Renal pelvis (tissue), 4 donors: ENCODE measurements around the gene IQCM. TPM values are rescaled to one million over a fixed set of nuclear protein-coding genes. Genes with fewer than 3 reads are reported as not detected.
"Not testable (repeated sequence)": the region's sequence is repeated elsewhere in the genome, so short reads cannot be mapped to it uniquely, and the experiment has no call there.

Source experiments
- DNase-seq: peaks from one replicate; pipeline ENCODE4 v3.0.0-alpha.2; 2013
- polyA plus RNA-seq, 3 donors: library from polyadenylated mRNA; unstranded; fragments of 120-200 nt; gene quantifications; one replicate each; pipeline ENCODE4 v1.2.1, GENCODE V29; 2013; ENCODE audit not compliant: insufficient read length in 3 of 3

IQCM gene
- polyA plus RNA-seq, 3 donors, result not detected

DNA sequence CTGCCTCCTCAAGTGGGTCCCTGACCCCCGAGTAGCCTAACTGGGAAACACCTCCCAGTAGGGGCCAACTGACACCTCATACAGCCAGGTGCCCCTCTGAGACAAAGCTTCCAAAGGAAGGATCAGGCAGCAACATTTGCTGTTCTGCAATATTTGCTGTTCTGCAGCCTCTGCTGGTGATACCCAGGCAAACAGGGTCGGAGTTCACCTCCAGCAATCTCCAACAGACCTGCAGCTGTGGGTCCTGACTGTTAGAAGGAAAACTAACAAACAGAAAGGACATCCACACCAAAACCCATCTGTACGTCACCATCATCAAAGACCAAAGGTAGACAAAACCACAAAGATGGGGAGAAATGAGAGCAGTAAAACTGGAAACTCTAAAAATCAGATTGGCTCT, 347.0 kb downstream of the IQCM start:
- not testable (repeated sequence) for DNase-seq

DNA sequence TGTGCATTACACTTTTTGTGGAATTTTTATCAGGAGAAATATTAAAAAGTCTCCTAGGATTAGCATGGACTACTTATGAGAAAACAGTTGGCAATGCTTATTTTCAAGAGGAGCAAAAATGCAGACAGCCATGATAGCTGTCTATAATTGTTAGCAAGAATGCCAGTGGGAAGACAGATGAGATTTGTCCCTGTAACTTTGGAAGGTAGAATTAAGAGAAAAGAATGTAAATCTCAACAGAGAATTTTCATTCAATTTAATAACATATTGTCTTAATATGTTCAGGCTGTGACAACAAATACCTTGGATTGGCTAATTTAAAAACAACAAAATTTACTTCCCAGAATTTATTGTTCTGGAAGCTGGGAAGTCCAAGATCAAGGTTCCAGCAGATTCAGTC, 349.2 kb downstream of the IQCM start:
- DNase-seq, result no peak

DNA sequence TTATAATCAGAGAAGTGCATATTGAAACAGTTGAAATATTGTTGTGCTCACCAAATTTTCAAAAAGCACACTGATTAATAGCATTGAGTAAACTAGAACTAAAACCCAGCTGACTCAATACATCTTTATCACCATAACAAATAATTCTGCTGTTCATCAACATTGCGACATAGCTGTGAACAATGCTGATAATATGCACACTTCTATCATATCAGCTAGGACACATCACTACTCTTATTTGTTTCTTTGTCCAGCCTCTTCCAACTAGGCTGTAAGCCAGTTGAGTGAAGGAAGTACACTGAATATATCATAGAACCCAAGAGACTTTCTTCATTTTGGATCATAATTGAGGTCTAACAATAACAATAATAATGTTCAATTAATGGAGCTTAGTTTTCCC, 349.7 kb downstream of the IQCM start:
- no peak for DNase-seq

DNA sequence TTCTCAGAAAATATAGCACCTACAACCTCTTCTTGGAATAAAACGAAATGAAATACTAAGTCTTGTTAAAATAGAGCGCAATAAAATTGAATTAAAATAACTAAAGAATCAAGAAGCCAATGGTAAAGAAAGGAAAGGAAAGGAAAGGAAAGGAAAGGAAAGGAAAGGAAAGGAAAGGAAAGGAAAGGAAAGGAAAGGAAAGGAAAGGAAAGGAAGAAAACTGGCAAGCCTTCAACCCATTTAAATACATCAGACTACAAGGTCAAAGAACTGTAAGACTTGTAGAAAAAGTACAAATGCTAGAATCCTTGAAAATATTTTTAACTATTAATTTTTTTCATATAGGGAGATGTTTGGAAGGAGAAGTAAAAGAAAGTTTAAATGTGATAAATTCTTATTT, 372.1 kb downstream of the IQCM start:
- DNase-seq, result no peak

DNA sequence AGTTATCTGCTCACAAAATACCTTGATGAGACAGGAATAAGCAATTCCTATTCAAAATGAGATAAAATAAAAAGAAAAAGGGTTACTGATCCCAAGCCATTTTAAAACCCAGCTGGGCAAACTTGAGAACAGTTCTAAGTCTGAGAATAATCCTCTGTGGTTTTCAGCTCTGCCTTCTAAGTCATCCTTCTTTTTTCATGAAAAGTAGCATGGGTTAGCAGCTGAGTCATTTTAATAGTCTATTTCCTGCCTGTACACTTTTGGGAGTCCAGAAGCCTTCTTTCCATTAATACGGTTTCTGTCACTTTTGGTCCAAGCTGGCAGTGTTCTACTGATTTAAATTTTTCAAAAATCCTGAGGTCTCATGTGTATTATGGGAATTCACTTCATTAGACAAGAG, 374.3 kb downstream of the IQCM start:
- no peak for DNase-seq

DNA sequence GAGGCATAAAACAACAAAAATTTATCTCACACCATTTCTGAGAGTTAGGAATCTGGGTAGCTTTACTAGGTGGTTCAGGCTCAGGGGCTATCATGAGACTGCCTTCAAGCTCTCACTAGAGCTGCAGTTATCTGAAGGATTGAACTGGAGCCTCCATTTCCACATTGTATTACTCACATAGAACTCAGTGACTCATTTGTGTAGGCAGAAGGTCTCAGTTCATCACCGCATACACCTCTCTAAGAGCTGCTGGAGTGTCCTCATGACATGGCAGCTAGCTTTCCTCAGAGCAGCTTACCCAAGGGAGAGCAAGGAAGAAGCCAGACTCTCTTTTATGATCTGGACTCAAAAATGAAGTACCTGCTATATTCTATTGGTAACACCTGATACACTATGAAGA, 389.2 kb downstream of the IQCM start:
- DNase-seq, result no peak

DNA sequence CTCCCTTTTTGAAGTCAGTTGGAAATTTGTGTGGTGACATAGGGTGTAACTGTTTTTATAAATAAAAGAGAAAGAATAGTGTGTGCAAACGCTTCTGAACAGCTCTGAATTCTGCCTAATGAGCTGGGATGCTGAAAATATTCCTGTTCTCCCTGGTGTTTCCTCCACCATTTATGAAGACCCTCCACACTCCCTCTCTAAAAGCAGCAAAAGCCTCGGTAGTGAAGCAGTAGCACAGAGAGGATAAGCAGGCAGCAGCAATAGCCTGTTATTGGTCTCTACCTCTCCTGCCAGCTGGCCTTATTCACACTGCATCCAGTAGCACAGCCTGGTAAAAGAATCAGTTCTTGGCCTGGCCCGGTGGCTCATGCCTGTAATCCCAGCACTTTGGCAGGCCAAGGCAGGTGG, 406.1 kb downstream of the IQCM start:
- DNase-seq, result no peak

GRCh38 chr4:149409146-149409545, 406.5 kb downstream of the IQCM start:
- DNase-seq, result no peak

DNA sequence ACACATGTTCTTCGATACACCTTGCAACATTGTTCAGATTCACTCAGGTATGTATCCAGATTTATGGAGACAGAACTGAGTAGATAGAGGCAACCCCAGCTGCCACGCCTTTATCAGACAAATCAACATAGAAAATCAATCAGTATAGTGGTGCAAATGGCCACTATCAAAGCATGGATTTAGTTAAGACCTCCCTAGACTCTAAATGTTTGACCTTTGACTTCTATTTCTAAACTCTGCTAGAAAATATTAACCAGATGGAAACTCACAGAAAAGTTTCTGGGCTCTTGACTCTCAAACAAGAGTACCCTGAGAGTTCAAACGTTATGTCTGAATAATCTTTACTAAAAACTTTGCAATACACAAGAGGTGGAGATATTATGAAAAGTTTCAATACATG, 411.5 kb downstream of the IQCM start:
- DNase-seq, result no peak

DNA sequence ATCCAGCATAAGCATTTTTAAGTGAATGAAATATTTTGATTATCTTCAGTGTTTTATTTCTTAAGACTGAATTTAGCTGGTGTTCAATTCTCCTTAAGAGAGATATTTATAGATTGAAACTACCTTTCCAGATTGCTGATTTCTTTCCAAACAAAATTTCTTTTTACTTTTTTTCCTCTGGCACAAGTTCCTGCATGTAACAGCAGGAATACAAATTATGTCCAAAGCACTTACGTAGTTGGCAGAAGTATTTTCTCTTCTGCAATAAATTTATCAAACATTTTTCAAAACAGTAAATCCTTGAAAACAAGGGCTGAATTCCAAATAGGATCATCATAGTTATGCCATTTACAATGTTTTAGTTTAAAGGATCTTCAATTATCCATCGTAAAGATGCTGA, 412.6 kb downstream of the IQCM start:
- no peak for DNase-seq

GRCh38 chr4:149398993-149399392, 416.6 kb downstream of the IQCM start:
- DNase-seq, result no peak

DNA sequence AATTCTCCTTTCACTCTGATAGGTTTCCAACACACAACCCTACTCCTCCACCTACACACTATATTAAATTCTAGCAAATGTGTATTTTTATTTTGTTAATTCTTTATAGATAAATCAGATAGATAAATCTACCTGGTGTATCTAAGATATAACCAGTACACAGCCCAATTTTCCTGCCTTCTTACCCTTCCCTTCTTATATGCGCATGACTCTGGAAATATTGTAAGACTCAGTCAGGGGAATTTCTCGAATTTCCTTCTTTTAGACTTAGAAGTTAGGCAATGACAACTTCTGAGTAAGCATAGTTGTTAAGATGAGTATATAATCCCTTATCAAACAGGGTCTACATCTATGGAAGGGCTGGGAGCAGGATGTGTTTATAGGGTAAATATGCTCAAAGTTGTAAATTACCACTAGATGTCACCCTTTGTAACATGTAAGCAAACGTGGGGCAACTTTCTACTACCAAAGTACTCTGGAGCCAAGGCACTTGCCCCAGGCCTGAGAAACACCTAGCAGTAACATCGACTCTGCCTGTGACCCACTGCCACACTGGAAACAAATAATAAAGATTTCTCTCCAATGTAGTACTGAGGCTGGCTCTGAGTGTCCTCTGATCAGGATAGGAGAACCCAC, 444.7 kb downstream of the IQCM start:
- no peak for DNase-seq

- no peak for DNase-seq
Observed at GRCh38 chr4:149370002-149370401, 445.6 kb downstream of the IQCM start.

DNA sequence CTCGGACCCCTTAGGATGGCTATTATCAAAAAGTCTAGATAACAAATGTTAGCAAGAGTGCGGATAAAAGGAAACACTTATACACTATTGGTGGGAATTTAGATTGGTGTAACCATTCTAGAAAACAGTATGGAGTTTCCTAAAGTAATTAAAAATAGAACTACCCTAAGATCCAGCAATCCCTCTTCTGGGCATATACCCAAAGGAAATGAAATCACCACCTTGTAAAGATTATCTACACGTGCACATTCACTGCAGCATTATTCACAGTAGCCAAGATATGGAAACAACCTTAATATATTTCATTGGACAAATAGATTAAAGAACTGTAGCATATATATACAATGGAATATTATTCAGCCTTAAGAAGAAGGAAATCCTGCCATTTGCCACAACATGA, 462.4 kb downstream of the IQCM start:
- DNase-seq, result no peak

- peak; percentile 14 for DNase-seq
Observed at GRCh38 chr4:149349541-149349940, 466.1 kb downstream of the IQCM start.

GRCh38 chr4:149347139-149347538, 468.5 kb downstream of the IQCM start:
- DNase-seq, result no peak

- no peak for DNase-seq
Observed at GRCh38 chr4:149345424-149345823, 470.2 kb downstream of the IQCM start.

DNA sequence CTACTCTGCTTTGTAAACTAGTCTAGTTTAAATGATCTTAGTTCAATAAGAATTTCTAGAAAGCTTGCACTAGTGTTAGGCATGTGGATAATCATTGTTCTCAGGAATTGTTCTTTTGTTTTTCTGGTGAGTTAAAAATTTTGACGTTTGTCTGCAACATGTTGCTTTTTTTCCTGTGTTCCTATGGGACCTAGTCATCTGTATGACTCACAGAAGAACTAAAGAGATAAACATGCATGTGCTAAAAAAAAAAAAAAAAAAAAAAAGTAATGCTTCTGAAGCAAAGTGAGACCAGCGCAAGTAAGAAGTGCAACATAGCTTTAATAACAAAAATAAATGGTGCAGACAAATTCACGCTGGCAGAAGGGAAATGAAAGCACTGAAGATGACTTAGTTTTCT, 471.2 kb downstream of the IQCM start:
- DNase-seq, result no peak

- no peak for DNase-seq
Observed at GRCh38 chr4:149343614-149344013, 472.0 kb downstream of the IQCM start.

DNA sequence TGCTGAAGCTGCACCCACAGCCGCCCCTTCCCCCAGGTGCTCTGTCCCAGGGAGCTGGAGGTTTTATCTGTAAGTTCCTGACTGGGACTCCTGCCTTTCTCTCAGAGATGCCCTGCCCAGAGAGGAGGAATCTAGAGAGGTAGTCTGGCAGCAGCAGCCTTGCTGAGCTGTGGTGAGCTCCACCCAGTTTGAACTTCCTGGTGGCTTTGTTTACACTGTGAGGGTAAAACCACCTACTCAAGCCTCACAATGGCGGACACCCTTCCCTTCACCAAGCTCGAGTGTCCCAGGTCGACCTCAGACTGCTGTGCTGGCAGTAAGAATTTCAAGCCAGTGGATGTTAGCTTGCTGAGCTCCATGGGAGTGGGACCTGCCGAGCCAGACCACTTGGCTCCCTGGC, 474.5 kb downstream of the IQCM start:
- not testable (repeated sequence) for DNase-seq

GRCh38 chr4:149328161-149328560, 487.5 kb downstream of the IQCM start:
- DNase-seq, result no peak

DNA sequence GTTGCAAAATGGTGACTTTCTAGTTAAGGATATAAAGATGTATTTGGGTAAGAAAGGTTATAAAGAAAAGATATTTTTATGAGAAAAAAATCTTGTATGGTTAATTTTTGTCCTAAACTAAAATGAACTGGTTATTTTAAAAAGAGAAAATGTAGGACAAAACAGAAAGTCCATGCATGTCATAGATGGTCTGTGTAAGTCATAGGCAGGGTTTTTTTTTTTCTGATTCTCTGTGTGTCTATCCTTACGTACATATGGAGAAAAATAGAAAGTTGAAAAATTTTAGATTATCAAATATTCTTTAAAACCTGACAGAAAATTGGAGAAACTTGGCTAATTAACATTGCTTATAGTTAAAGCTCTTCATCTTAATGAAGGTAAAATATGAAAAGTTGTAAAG, 493.4 kb downstream of the IQCM start:
- DNase-seq, result no peak

DNA sequence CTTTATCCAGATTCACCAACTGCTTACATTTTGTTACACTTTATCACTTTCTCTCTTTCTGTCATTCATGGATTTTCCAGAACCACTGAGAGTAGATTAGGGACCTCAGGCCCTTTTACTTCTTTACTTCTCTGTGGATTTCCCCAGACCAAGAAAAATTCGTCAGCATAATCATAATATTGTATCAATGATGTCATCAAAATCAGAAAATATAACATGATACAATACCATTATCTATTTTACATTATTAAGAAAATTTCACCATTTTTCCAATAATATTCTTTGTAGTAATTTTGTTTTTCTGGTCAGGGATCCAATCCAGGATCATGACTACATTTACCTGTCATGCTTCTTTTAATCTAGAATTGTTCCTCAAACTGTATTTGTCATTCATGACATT, 494.2 kb downstream of the IQCM start:
- no peak for DNase-seq

DNA sequence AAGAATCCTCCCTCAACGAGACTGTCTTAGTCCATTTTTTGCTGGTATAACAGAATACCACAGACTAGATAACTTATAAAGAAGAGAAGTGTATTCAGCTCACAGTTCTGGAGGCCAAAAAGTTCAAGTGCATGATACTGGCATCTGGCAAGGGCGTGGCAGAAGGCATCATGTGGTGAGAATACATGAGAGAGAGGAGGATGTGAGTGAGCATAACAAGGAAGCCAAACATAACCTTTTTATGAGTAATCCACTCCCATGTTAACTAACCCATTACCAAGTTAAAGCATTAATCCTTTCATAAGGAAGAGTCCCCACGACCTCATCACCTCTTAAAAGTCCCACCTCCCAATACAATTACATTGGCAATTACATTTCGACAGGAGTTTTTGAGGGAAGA, 504.6 kb downstream of the IQCM start:
- no peak for DNase-seq

DNA sequence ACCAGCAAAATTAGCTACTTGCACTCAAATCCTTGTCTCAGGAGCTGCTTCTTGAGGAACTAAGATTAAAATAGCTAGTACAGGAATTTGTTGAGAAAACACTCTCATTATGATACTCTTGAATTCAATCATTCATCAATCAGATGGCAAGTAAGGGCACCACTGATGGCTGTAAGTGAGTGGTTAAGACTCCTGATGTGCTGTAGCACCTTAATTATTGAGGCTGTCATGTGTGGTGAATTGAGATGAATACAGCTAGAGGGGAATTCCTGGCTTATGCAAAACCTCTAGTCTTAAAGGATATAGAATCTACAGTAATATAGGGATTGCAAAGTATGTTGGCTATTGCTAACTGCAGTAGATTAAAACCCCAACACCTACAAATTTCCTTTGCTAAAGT, 509.1 kb downstream of the IQCM start:
- no peak for DNase-seq
